ENCODE data around the gene CHRD.
"Not testable (repeated sequence)": the region's sequence is repeated elsewhere in the genome, so short reads cannot be mapped to it uniquely, and the experiment has no call there.

Gene CHRD

DNA sequence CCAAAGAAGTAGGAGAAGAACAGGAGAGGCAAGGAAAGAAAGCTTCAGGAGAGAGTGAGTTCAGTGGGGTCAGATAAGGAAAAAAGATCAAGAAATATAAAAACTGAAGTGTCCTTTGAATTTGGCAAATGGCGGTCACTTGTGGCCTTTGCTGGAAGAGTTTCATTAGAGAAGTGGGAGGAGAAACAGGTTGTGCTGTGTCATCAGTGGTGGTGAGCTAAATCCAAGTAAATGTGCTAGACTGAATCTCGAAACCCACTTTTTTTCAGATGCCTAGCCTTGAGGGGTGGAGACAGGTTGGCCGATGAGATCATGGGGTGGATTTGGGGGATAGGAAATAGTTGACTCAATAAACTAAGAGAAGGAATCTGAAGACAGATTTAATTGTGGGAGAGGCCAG is 43.7 kb downstream of the CHRD start:
- no peak for DNase-seq (ENCODE audit: low read depth)

GRCh38 chr3:184426691-184427141 is 46.9 kb downstream of the CHRD start:
- DNase-seq (ENCODE audit: low read depth): no peak

DNA sequence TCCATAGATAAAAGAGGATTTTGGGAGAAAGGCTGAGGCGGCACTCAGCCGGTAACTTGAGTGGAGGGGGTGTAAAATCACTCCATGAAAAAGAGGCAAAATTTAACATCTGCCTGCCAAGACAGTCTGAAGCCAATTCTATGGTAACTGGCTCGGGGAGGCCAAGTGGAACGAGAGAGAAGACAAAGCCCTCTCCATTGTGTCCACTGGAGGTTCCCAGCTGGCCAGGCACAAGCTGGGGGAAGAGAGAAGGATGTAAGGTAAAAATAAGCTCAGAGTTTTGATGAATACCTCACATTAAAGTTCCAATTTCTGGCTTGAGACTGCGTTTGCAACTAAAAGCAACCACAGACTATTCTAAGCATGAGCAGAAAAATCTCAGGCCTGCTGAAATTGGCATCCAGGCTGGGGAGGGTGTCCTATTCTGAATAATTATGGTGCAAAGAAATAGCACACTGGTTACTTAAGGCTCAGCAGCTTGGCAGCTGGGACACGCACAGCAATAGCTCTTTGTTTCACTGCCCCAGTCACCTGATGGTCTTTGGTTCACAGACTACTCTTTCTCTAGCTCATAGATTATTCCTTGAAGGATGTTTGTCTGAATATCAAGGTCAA is 48.8 kb downstream of the CHRD start:
- DNase-seq (ENCODE audit: low read depth): no peak

GRCh38 chr3:184429786-184430185 is 49.9 kb downstream of the CHRD start:
- DNase-seq (ENCODE audit: low read depth): no peak

DNA sequence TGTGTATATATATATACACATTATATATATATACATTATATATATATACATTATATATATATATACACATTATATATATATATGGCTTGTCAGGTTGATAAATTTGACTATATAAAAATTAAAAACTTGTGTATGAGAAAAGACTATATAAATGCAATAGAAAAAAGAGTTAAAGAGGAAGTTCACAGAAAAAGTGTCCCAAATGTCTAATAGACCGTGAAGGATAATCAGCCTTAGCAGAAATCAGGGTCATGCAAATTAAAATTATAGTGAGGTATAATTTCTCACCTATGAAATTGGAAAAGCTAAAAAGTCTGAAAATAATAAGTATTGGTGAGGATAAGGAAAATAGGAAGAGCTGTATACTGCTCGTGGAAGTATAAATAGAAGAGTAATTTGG is 51.1 kb downstream of the CHRD start:
- no peak for DNase-seq (ENCODE audit: low read depth)

DNA sequence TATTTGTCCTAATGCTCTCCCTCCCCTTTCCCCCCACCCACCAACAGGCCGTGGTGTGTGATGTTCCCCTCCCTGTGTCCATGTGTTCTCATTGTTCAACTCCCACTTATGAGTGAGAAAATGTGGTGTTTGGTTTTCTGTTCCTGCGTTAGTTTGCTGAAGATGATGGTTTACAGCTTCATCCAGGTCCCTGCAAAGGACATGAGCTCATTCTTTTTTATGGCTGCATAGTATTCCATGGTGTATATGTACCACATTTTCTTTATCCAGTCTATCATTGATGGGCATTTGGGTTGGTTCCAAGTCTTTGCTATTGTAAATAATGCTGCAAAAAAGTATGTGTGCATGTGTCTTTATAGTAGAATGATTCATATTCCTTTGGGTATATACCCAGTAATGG is 53.3 kb downstream of the CHRD start:
- not testable (repeated sequence) for DNase-seq (ENCODE audit: low read depth)

DNA sequence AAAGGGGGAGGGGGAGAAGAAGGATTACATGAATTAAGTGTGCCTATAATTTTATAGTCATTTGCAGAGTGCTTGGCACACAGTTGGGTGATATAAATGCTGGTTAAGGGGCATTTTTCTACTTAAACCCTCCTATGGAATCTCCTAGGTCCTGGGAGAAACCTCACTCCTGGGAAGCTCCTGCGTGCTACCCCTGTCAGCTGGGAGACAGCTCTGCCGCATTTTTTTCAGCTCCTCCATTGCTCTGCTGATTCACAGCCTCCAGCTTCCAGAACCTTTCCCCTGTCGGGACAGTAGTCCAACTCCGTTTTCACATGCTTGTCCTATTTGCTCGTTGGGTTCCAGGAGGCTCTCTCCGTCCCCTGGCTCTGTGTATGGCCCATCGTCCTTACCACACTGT is 59.2 kb downstream of the CHRD start:
- DNase-seq (ENCODE audit: low read depth): no peak
